Adrenal gland (tissue), 12 donors: ENCODE data around the gene NANOS1. TPM values are rescaled to one million over a fixed set of nuclear protein-coding genes. Genes with fewer than 3 reads are reported as not detected.
A peak's percentile ranks its signal among the peaks of the same experiment; 100 is the strongest.

Source experiments
- DNase-seq, 7 donors: peaks; one replicate each; pipeline ENCODE4 v3.0.0-alpha.2; 2019 to 2020
- H3K27ac ChIP-seq, 5 donors: fragments of 200-600 bp; sonication (generic) in 4 of 5; 1 replicate in 3 of 5; 2 replicates in 2 of 5; pipeline versions ENCODE4 v1.5.1 to v1.8.0; 2016 to 2020; ENCODE audit warnings: mild to moderate bottlenecking in 1 of 5
- H3K27me3 ChIP-seq: fragments of 200-600 bp; 2 replicates; pipeline ENCODE4 v1.8.0; 2021
- H3K36me3 ChIP-seq, 2 donors: fragments of 200-600 bp; replicated peaks in 1 of 2; 1 replicate in 1 of 2; 2 replicates in 1 of 2; pipeline versions ENCODE4 v1.5.1 to v1.8.0; 2018 to 2022
- H3K4me1 ChIP-seq, 2 donors: fragments of 200-600 bp; replicated peaks in 1 of 2; 1 replicate in 1 of 2; 2 replicates in 1 of 2; pipeline versions ENCODE4 v1.5.1 to v1.8.0; 2018 to 2021
- H3K4me3 ChIP-seq, 4 donors: fragments of 200-600 bp; sonication (generic) in 3 of 4; one replicate each; pipeline ENCODE4 v1.5.1; 2016 to 2018
- H3K9me3 ChIP-seq, 3 donors: fragments of 200-600 bp; sonication (generic) in 1 of 3; replicated peaks in 1 of 3; 1 replicate in 2 of 3; 2 replicates in 1 of 3; pipeline versions ENCODE4 v1.5.1 to v1.8.0; 2016 to 2021
- POLR2A ChIP-seq, 2 donors: fragments of 450-650 bp; IDR thresholded peaks; one replicate each; pipeline ENCODE4 v1.6.1; 2017; ENCODE audit warnings: antibody characterized with exemption in 2 of 2, mild to moderate bottlenecking in 2 of 2, moderate library complexity in 1 of 2
- WGBS, 4 donors: extraction: QIAGEN DNeasy Blood & Tissue Kit in 2 of 4; methylation state at CpG; one replicate each; pipeline versions ENCODE4 v1.1.5 to v1.1.7; 2013 to 2017; 5-methylcytosine and 5-hydroxymethylcytosine counted together
- intact Hi-C, 2 donors: fragments of 100-400 bp; cut with DNase I; formaldehyde crosslinking; loops; one replicate each; pipeline versions ENCODE4 v1.14.1 to v1.15.0; 2022 to 2023
- polyA plus RNA-seq, 3 donors: library from polyadenylated mRNA; stranded (reverse); fragments of 200-250 nt in 2 of 3; fragments of 350-450 nt in 1 of 3; fragmentation: Illumina TruSeq in 1 of 3; extraction: RNeasy Lipid Tissue Mini Kit (QIAGEN cat#74804) in 1 of 3; gene quantifications; one replicate each; pipeline ENCODE4 v1.2.3, GENCODE V29; 2013 to 2014
- total RNA-seq, 9 donors: library from RNA; depleted of rRNA in 4 of 9; stranded (reverse); fragments of >200 nt in 4 of 9; fragments of 120-200 nt in 1 of 9; fragmentation: NEBNext Ultra II Directional in 1 of 9; extraction: Animal tissue kit (Norgen Biotek cat#: 25700) in 1 of 9; gene quantifications; one replicate each; pipeline versions ENCODE4 v1.1.0 to v1.2.4, GENCODE V29; 2013 to 2023
- TF ChIP-seq, protein P1 (sequence below), 6 experiments: fragments of 450-650 bp in 4 of 6; fragments of 200-600 bp in 2 of 6; sonication (generic) in 1 of 6; IDR thresholded peaks; 1 replicate in 5 of 6; 2 replicates in 1 of 6; pipeline versions ENCODE4 v1.5.1 to v1.8.0; 2016 to 2021; ENCODE audit warnings: antibody characterized with exemption in 6 of 6, mild to moderate bottlenecking in 2 of 6, moderate library complexity in 1 of 6
- donor health status: healthy with polysubstance abuse.
- donor health status: Bipolar disorder and iron deficiency.
- donor health status: DM: yes; HTN: yes; CAD: no.
- donor health status: DM: no; HTN: no; CAD: no.
- donor health status: DM: no; HTN: no; CAD: no.
- donor health status: DM: yes; HTN: yes; CAD: no.

NANOS1 gene
- total and polyA plus RNA-seq, 12 donors, result 2.8 to 38.9 (median 9.4) TPM

- no peak overlapping the region for H3K4me3 ChIP-seq
- no peaks in the 10 kb centered on the region for H3K9me3 ChIP-seq
- H3K27me3 ChIP-seq, result no peaks in the 10 kb centered on the region
- TF ChIP-seq POLR2A (IDR thresholded peaks at IDR 0.05), result no peak
- TF ChIP-seq, protein P1, sequence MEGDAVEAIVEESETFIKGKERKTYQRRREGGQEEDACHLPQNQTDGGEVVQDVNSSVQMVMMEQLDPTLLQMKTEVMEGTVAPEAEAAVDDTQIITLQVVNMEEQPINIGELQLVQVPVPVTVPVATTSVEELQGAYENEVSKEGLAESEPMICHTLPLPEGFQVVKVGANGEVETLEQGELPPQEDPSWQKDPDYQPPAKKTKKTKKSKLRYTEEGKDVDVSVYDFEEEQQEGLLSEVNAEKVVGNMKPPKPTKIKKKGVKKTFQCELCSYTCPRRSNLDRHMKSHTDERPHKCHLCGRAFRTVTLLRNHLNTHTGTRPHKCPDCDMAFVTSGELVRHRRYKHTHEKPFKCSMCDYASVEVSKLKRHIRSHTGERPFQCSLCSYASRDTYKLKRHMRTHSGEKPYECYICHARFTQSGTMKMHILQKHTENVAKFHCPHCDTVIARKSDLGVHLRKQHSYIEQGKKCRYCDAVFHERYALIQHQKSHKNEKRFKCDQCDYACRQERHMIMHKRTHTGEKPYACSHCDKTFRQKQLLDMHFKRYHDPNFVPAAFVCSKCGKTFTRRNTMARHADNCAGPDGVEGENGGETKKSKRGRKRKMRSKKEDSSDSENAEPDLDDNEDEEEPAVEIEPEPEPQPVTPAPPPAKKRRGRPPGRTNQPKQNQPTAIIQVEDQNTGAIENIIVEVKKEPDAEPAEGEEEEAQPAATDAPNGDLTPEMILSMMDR (IDR thresholded peaks at IDR 0.05), result peak in 2 of 6 experiments; percentile 23 to 24
- peak; percentile 73 to 95 (median 91) for DNase-seq
- intact Hi-C loops, result no loop called here
- WGBS, 4 donors, result 32 to 41% (median 33%) methylated on average over 8 to 9 of the region's 9 CpGs
- no peaks in the 10 kb centered on the region for H3K36me3 ChIP-seq
- peaks cover 0 to 12% of the 10 kb centered on the region in 2 donors for H3K4me1 ChIP-seq
- peak overlapping the region in 4 of 5 donors; percentile 0 to 76 (median 72) for H3K27ac ChIP-seq
Measured at GRCh38 chr10:119006451-119007210, 22.9 kb upstream of the NANOS1 start.

- peak overlapping the region in 2 of 5 donors; percentile 10 to 61 for H3K27ac ChIP-seq
- intact Hi-C loops, result no loop called here
- TF ChIP-seq, protein P1 (IDR thresholded peaks at IDR 0.05), result no peak
- no peak for TF ChIP-seq POLR2A (IDR thresholded peaks at IDR 0.05)
- 45 to 46% (median 45%) methylated on average over 4 of the region's 4 CpGs for WGBS, 4 donors
- H3K27me3 ChIP-seq, result no peaks in the 10 kb centered on the region
- H3K4me3 ChIP-seq, result no peak overlapping the region
- H3K9me3 ChIP-seq, result no peaks in the 10 kb centered on the region
- DNase-seq, result no peak
- no peaks in the 10 kb centered on the region for H3K36me3 ChIP-seq
- H3K4me1 ChIP-seq, result peaks cover 0 to 12% of the 10 kb centered on the region in 2 donors
Measured at GRCh38 chr10:119007211-119007574, 22.3 kb upstream of the NANOS1 start.

- DNase-seq, result peak in 6 of 7 donors; percentile 62 to 90 (median 72)
- 8 to 36% (median 21%) methylated on average over 2 of the region's 2 CpGs for WGBS, 4 donors
- intact Hi-C loops, result loop anchor here in 1 of 2 donors (10.0 kb wide), 1 partner anchor 456 kb away; no protein-coding TSS in a partner anchor
Measured at GRCh38 chr10:119020627-119020946, 8.9 kb upstream of the NANOS1 start.

DNA sequence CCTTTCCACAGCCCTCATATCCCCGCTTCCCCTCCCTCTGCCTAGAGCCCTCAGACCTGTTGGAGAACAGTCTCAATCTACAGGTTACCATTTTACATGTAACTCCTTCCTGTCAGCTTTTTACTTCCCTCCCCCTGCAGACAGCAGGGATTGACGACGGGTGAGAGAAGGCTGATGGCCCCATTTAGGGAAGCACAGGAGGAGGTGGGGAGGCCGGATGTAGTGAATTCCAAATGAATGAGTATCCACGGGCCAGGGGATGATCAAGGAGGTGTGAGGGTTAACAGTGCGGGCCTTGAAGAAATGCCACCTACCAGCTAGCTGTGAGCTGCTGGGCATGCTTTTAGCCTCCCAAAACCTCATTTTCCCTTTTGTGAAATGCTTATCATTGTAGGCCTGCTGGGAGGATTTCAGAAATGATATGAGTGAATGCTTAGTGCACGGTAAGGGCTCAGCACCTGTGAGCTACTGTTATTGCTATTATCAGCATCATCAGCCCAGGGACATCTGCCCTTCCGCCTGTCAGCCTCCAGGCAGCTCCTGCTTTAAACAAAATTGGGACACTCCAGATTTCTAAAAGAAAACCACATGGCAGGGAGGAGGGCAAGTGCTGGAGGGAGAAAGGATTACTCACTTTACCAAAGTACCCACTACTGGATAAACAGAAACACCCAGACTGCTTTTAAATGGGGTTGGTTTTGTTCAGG is 6.5 kb upstream of the NANOS1 start:
- H3K27ac ChIP-seq, result peak overlapping the region in 1 of 5 donors; percentile 41
- no peak overlapping the region for H3K4me3 ChIP-seq

More at GRCh38 chr10:119020627-119020946, 8.9 kb upstream of the NANOS1 start:
- Histone ChIP-seq H3K27ac (peak overlapping the region in 1 of 5 donors; percentile 16), H3K4me3 (no peak overlapping the region), H3K36me3 (no peaks in the 10 kb centered on the region), H3K4me1 (peaks cover 0 to 6% of the 10 kb centered on the region in 2 donors), H3K27me3 (no peaks in the 10 kb centered on the region), H3K9me3 (no peaks in the 10 kb centered on the region)
- TF ChIP-seq, protein P1 (IDR thresholded peaks at IDR 0.05), result no peak
- peak in 1 of 2 donors; percentile 14 for TF ChIP-seq POLR2A (IDR thresholded peaks at IDR 0.05)

More for the DNA sequence above, 6.5 kb upstream of the NANOS1 start:
- Histone ChIP-seq H3K36me3 (no peaks in the 10 kb centered on the region), H3K27me3 (no peaks in the 10 kb centered on the region), H3K9me3 (no peaks in the 10 kb centered on the region), H3K4me1 (peaks cover 0 to 6% of the 10 kb centered on the region in 2 donors)
- DNase-seq, result peak in 2 of 7 donors; percentile 13 to 69
- WGBS, 4 donors, result 43 to 64% (median 62%) methylated on average over 6 to 8 of the region's 8 CpGs
- TF ChIP-seq POLR2A (IDR thresholded peaks at IDR 0.05), result no peak
- TF ChIP-seq, protein P1 (IDR thresholded peaks at IDR 0.05), result no peak
- intact Hi-C loops, result loop anchor here in 1 of 2 donors (10.0 kb wide), 1 partner anchor 458 kb away; no protein-coding TSS in a partner anchor
